Transverse colon (tissue), 4 donors: Measurements from ENCODE around the gene OR6K2.

Experiments used
- CTCF ChIP-seq, 5 experiments: fragments of 200-600 bp in 3 of 5; fragments of 450-650 bp in 2 of 5; sonication (generic) in 3 of 5; IDR thresholded peaks; 1 replicate in 2 of 5; 2 replicates in 3 of 5; pipeline ENCODE4 v1.5.1; 2016 to 2017; ENCODE audit warnings: antibody characterized with exemption in 5 of 5, inconsistent platforms in 3 of 5, mild to moderate bottlenecking in 2 of 5, moderate library complexity in 1 of 5
- EP300 ChIP-seq: sonication (generic); formaldehyde crosslinking; IDR thresholded peaks from one replicate; pipeline ENCODE4 v1.6.1; 2017; ENCODE audit warnings: antibody characterized with exemption, low read depth
- POLR2A ChIP-seq: fragments of 450-650 bp; IDR thresholded peaks from one replicate; pipeline ENCODE4 v1.6.1; 2016; ENCODE audit warnings: antibody characterized with exemption, mild to moderate bottlenecking, moderate library complexity
- POLR2AphosphoS5 ChIP-seq, 3 donors: sonication (generic); formaldehyde crosslinking; IDR thresholded peaks; one replicate each; pipeline ENCODE4 v1.6.1; 2016; ENCODE audit warnings: antibody characterized with exemption in 3 of 3

- TF ChIP-seq CTCF (IDR thresholded peaks at IDR 0.05) (no peak), POLR2A (no peak), POLR2AphosphoS5 (IDR thresholded peaks at IDR 0.05) (no peak), EP300 (no peak)
Measured at GRCh38 chr1:158691907-158692306, 8.5 kb downstream of the OR6K2 start.
